Stimulated activated CD8-positive, alpha-beta memory T cell treated with anti-CD3 and anti-CD28 coated beads, Interleukin-12 subunit alpha, Interleukin-12 subunit beta, amount 100 ng/mL, for 24 hours (primary cell): ENCODE measurements around the gene CHD2.
"Not testable (repeated sequence)": the region's sequence is repeated elsewhere in the genome, so short reads cannot be mapped to it uniquely, and the experiment has no call there.

ENCODE experiments used
- DNase-seq: peaks from one replicate; pipeline ENCODE4 v3.0.0-alpha.2; 2020; ENCODE audit errors: extremely low read depth

Gene CHD2

DNA sequence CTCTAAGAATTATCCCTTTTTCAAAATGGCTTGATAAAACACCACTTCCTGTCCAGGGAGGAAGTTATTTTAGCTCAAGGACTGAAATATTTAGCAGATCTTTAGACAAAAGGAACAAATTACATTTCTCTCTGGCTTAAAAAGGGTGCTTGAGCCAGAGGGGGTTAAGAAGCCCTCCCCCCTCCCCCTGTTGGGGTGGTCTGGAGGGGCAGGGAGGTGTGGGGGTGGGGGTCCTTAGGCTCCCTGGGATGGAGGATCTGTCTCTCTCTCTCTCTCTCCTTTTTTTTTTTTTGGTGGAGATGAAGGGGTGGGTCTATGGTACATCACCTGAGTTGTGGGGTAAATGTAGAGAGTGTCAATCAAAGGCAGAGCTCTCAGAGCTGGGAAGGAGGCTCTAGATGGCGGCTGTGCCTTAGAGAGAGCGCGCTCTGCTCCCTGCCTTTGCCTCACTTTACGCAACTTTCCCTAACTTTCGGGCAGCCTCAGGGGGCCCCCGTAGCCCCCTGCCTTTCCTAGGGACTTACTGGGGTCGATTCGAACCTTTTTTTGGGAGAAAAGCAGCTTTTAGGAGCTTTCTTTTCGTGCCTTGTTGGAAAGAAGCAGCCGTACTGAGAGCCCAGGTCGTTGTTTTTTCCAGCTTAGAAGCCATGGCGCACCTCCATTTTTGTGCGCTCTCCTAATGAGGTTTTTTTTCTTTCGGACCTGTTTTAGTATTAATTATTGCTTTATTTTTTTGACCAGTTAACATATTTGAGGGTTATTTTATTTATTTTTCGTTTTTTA, at the start of gene CHD2:
Gene CHD2, plus strand, starts transcription at position 377 of the 783 bp plus-strand sequence. CDS start 914 bp downstream, outside the sequence.
- DNase-seq = no peak

DNA sequence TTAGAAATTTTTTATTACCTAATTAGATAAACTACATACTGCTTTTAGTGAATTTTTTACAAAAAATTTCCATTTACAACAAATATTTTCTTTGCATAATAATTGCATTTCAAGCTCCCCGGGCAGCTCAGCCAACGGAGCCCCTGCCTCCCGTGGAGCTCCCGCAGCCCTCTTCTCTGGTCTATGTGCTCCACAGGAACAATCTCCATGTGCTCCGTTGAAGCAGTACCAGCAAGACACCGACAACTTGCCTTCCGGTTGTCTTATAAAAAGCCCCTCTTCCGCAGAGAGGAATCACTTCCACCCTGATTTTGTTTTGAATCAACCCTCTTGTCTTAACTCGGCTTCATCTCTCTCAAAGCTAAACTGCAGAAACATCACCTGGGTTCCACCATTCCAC, 46.9 kb upstream of the CHD2 start:
- no peak for DNase-seq

DNA sequence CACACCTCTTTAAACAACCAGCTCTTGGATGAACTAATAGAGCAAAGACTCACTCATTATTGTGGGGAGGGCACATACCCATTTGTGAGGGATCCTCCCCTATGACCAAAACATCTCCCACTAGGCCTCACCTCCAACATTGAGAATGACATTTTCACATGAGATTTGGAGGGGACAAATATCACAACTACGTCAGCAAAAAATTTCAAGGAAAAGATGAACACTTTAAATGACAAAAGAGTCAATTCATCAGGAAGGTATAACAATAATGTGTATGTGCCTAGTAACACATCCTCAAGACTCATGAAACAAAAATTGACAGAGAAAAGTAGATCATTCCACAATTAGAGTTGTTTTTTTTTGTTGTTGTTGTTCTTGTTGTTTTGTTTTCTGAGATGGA, 38.4 kb upstream of the CHD2 start:
- DNase-seq = no peak

DNA sequence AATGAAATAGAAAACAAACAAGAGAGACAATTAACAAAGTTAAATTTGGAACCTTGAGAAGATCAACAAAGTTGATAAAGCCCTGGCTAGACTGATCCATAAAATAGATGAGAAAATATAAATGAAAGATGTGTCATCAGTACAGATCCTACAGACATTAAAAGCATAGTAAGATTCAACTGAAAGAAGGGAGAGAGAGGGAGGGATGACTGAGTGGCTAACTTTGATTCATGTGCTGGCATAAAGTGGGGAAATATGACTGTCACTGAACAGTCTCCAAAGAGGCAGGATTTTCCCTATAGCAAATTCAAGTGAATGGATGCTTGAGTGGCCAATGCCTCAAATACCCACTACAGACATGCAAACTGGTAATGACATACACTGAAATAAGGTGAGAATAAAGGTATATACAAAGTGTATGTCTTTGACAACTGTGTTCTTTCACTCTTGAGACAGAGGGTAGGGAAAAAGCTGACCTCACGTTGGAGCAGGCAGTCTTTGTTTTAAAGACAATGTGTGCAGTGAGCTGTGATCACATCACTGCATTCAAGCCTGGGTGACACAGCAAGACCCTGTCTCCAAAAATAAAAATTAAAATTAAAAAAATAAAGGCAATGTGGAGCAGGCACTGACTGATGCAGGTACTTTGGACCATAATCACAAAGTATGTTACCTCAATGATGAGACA, 35.9 kb upstream of the CHD2 start:
- DNase-seq = no peak

DNA sequence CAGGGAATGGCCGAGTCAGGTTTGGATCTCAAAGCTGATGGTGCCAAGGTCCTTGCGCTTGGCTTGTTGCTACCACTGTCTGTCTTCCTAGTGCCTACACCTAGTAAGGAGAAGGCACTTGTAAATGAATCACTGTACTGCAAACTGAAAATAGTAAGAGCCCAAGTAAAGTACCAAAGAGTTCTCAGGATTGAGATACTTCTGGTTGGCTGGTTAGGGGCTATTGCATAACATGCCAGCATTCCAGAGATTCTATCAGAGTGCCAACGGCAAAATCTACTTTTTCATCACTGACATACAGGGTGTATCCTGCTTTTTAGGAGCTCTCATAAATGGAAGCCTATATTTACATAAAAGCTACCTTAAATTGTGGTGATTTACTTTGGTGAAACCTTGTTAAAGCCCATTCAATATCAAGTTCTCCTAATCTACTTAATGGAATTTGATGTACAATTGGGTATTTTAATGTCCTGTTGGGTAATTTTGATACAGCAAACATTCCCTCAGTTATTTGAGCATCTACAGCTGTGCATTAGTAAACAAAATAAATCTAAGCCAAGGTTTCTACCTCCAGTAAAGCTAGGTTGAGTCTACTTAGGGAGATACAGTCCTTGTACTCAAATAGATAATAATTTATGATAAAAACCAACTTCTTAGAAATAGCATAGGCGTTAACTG, 30.7 kb upstream of the CHD2 start:
- no peak for DNase-seq

DNA sequence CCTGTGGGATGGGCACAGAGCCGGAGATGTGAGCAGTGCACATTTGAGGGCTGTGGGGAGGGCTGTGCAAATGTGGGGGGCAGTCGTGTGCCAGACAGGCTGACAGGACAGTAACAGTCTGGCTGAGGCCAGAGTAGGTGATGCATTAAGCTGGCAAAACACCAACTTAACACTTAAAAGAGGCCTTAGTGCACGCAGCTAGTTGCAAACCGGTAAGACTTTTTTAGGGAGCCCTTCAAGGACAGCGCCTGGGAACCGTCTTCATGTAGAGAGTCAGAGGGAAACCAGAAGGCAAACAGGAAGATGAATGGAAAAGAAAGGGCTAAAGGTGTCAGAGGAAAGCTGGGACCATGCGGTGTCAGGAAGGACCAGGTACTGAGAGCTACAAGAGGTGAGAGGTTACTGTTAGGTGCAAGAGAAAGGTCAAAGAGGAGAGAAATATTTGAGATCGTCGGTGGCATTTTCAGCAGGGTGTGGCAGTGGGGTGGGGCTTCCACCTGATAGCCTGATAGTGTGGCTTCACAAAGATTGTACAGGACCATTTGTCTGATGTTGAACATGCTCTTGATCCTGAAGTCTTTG, 30.0 kb upstream of the CHD2 start:
- DNase-seq = no peak

DNA sequence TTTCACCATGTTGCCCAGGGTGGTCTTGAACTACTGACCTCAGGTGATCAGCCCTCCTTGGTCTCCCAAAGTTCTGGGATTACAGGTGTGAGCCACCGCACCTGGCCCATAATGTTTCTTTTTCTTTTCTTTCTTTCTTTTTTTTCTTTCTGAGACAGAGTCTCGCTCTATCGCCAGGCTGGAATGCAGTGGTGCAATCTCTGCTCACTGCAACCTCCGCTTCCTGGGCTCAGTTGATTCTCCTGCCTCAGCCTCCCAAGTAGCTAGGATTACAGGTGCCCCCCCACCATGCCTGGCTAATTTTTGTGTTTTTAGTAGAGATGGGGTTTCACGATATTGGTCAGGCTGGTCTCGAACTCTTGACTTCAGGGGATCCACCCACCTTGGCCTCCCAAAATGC, 27.2 kb upstream of the CHD2 start:
- DNase-seq = not testable (repeated sequence)

DNA sequence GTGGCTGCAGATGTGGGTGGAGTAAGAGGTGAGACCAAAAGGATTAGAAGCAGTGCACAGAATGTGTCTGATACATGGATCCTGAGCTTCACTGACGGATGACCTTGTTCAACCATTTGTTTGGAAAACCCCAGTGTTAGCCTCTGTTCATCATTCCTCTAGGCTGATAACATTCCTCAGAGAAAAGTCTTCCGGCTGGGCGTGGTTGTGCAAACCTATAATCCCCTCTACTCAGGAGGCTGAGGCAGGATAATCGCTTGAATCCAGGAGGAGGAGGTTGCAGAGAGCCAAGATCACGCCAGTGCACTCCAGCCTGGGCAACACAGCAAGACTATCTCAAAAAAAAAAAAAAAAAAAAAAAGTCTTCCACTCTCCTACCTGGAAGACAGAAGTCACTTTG, 23.1 kb upstream of the CHD2 start:
- DNase-seq = no peak

DNA sequence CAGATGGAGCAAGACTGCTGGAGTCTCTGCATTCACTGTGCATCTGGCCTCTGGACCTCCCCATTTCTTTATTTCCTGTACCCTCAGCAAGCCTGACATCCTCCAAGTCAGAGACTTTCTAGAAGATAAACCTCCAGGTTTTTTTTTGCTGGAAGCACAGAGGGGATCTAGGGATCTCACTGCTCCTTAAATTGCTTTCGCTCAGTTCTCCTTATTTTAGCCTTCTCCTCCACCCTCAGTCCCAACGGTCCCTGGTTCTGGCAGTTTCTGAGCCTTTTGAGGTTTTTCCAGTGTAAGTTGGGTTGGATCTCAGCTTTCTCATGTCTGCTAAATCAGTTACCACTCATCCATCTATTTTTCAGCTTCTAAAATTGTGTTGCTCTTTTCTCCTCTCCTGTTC, 22.7 kb upstream of the CHD2 start:
- no peak for DNase-seq

DNA sequence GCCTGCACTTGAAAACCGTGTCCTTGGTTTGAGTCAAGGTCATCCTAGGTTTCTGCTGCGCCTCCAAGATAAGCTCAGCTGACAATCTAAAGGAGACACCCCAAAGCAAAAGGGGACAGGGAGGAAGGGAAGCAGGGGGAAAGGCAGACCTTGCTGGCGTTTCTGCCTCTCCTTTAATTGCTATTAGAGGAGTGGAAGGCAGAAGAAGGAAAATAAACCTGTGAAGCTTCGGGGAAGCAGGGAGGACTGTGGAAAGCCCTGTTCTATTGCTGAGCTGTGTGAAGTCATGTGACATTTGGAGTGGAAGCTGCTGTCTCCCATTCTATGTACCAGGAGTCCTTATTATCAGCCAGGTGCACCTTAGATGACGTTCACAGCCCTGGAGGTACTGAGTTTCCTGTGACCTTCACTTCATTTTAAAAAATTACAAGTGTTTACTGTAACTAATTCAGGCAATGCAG, 21.5 kb upstream of the CHD2 start:
- no peak for DNase-seq

DNA sequence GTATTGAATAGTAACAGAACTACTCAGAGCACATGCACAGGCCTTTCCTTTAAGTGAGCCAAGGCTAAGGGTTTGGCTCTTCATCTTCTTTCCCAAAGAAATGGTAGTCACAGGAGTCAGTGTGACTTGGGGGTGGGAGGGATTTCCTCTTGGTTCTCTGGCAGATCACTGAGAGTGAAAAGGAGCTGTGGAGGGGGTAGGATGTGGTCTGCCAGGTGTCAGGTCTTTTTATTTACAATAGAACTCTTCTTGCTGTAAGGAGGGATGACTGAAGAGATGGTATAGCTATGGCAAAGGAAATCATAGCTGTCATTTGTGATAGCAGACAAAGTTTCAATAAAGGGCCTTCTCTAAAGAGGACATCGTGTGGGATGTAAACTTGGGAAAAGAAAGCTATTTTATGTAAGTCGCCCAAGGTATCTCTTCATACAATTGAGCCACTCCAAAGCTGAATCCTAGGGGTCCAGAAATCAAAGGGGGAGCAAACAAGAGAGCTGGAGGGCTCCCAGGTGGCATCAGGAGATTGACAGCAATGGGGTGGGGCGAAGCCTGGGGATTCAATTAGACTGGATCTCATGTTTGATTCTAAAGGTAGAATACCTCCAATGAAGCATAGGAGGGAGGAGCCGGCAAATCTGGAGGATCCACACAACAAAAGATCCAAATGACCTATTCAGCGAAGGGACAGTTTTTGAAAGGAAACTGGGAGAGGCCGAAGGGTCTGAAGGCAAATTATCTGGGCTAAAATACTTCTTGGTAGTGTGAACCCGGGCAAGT, 20.0 kb upstream of the CHD2 start:
- DNase-seq = no peak

DNA sequence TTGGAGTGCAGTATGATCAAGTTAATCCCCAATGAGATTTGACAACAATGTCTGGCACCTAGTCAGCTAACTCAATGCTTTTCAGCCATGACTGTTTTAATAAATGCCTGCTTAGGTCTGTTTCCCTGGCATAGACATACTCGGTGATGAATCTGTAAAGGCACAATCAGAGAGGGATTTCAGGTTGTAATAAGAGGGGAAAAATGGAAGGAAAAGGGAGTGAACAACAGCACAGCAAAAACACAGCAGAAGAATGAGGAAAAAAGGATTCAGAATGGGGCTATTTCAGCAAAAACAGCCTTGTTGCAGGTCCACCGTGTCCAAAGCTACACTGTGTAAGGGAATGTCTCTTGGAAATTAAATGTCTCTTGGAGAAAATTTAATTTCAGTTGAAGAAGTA, 19.3 kb upstream of the CHD2 start:
- no peak for DNase-seq

DNA sequence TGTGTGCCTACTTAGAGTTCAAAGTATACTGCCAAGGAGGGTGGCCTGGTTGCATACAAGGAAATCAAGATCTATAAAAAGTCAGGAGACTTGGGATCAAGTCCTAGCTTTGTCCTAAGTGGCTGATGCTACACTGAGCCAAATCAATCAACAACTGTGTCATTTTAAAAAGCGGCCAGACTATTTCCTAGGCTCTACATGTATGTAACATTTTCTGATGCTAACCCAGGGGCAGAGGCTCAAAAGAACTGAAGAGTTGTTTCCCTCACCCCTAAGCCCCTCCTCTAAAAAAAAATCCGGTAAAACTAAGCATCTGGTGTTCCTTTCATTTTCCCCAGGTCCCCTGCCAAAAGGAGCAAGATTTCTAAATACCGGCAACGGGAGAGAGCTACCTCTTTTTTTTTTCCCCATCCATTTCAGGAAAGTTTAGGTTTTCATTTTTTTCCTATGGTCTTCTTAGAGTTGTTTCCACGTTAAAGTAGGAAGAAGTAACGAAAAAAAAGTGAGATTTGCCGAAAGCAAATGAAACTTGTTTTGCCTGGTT, 18.8 kb upstream of the CHD2 start:
- no peak for DNase-seq

DNA sequence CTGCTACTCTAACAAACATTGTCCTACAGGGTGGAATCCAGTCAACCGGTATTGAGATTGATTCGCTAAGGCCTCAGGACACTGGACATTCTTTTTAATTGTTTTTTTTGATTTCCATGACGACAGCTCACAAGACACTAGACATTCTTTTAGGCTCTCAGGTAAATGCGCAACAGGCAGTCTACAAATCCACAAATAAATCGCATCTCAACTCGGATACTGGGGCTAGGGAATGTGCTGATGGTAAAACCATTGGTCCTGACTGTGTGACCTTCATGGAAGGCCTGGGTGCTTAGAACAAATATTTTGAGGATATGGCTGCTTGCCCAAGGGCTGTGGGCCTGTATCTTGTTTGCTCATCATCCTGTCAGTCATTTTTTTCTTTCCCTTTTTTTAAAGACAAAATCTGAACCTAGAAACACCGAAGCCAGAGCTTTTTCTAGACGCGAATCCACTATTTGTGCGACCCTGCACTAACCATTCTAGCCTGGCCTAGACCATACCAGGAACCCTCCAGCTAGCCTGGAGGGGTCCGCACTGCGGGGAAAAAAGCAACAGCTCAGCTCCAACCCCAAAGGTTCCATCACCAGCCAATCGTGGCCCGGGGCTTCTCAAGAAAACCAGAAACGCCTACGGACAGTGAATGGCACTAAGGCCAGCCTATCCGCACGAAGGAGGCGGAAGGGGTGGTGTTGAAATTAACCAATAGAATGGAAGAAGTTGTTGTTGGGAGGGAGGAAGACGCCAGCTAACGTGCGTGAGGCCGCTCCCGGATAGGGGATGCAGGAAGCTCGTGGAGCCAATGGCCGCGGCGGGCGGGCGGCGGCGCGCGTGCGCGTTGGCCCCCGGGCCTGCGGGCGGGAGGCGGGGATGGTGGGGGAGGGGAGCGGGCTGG, 18.1 kb upstream of the CHD2 start:
- peak; percentile 92 for DNase-seq

DNA sequence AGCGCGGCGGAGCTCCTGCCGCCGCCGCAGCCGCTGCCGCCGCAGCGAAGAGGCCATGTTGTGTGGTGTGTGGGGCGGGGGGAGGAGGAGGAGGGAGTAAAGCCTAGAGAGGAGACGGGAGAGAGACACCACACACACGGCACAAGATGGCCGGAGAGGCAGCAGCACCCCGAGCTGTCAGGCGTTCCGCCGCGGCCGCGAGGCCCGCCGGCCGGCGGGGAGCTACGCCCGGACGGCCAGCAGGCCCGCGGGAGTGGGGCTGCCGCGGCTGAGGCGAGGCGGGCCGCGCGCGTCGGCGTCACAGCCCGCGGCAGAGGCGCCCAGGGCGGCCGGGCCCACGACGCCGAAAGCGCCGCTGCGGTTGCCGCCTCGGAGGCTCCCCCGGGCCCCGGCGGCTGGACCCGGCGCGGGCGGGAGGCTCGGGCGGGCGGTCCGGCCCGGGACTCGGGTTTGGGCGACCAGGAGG, 17.4 kb upstream of the CHD2 start:
- DNase-seq = no peak

DNA sequence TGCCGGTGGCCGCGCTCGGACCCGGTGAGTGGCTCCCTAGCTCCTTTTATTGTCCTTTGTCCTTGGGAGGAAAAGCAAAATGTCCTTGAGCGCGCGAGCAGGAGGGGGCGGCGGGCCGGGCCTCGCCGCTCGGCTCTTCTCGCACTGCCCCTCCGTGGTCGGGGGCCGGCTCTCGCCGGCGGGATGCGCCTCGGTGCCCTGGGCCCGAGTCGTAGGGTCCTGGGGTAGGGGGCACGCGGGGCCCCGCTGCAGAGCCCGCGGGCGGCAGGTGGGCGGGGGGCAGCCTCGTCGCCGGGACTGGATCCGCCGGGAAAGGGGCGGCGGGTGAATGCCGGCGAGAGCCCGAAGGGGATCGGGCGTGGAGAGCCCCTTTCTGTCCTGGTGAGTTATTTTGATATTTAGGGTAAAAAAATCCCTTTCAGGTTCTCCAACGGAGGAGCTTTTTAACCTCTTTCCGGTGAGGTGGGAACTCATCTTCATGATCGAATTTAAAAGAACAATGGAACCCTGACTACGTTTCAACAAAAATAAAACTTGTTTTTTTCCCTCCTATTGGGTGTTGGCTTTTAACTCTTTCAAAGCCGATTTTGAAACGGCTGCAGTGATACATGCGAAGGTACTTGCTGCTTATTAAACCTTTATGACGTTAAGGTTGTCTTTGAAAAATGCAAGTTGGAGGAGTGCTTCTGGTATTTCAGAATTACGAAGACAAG, 16.8 kb upstream of the CHD2 start:
- no peak for DNase-seq

DNA sequence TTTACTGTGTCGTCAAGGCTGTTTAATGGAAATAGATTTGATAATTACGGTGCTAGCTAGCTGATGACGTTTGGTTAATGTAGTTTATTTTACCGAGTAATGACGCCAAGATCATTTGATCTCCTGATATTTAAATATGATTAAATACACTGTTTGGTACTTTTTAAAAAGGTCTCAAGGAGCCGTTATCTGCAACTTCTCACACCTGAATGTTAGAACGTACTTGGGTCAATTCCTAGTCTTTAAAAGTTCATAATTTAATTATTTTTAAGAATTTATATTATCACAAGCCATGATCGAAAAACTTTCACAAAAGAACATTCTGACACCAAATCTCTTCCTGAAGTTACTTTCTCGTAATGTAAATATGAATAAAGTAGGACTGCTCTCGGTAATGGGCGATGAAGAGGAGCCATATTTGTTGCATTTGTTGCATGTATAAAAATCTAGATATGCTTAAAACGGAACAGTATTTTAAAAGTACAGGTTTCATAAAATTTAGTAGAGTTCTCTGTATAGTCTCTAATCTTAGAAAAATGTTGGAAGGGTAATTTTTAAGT, 16.2 kb upstream of the CHD2 start:
- DNase-seq = no peak

DNA sequence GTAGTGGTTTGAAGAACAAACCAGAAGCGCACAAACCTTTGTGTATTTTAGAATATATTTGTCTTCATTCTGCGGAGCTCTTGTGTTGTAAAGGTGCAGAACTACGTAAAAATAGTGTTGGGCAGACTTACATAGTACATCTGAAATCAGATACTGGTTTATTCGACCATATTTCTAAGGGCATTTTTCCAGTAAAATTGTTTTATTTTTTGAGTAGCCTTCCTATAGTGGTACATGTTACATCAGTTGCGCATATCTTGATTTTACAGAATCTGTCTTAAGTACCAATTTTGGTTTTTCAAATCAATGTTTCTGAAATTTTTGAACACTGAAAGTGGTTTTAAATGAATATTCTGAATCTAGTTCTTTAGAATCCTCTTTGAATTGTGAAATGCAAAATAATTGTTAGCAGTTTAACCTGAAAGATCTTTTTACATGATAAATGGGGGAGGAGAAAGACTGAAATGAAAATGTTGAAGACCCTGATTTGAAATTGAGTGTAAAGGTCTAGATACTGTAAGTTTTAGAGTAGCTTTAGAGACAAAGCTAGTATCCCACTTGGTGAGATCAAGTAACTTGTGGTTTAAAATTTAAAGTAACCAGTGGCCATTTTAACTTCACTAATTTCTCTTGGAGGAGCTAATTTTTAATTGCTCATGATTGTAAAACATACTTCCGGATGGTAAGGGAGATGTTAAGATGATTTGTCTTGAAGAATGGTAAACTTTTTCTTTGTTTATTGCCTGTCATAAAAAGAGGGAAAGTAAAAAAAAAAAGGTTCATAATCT, 15.5 kb upstream of the CHD2 start:
- DNase-seq = no peak
